CD4-positive, alpha-beta T cell treated with Interleukin-4 for 1 hour (primary cell): ENCODE results near the gene TMEM192.
"Not testable (repeated sequence)": the region's sequence is repeated elsewhere in the genome, so short reads cannot be mapped to it uniquely, and the experiment has no call there.

ENCODE experiments used
- DNase-seq, 2 donors: peaks; one replicate each; pipeline ENCODE4 v3.0.0-alpha.2; 2020 to 2022

The TMEM192 gene

DNA sequence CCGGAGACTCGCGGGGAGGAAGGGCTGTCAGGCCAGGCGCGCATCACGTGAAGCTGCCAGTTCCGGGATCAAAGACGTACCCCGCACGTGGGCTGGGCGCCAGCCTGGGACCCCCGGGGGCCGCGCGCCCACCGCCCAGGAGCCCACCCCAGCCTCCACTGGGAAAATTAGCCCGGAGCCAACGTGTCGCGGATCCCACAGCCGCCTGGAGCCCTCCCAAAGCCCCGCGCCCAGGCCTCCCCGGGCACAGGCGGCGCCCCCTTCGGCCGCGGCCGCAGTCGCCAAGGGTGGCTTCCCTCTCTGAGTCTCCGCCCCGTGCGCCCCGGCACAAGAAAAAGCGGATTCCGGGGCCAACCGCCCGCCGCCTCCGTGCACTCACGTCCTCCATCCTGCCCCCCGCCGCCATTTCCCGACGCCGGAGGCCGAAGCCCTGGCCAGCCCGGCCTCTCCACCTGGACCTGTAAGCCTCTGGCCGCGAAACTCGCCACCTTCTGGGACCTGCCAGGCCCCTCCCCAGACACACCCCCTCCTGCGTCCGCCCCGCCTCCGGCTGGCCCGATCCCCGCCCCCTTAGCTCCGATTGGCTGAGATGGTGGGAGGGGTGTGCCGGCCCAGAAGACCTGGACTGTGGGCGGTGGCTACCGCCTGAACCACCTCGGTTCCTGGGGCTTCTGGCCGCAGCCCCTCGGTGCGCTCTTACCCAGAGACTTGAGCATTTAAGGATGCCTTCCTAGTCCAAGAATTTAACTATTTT, at the start of gene TMEM192:
Gene TMEM192 (minus strand): TSS at position 493 of the 754 bp plus-strand sequence. CDS start 87 bp downstream, at position 406.
- peak; percentile 90 to 93 for DNase-seq

DNA sequence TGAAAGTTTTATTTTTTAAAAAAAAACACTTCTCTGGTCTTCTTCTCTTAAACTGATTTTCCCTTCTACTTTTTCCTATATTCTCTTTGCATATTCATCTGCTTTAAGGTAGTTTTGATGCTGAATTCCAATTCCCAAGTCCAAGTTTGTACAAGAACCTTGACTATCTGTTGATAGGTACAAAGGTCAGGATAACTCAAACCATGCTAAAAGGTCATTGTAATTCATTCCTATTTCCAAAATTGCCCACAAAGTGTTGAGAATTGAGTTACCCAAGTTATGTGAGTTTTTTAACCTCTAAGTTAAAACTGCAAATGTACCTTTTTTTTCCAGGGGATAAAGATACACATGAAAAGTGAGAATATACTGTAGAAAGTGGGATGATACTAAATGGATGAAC, 46.1 kb upstream of the TMEM192 start:
- no peak for DNase-seq

DNA sequence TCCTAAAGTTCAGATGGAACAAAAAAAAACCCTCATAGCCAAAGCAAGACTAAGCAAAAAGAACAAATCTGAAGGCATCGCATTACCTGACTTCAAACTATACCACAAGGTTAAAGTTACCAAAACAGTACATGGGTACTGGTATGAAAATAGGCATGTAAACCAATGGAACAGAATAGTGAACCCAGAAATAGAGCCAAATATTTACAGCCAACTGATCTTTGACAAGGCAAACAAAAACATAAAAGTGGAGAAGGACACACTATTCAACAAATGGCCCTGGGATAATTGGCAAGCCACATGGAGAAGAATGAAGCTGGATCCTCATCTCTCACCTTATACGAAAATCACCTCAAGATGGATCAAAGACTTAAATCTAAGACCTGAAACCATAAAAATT, 44.2 kb upstream of the TMEM192 start:
- no peak for DNase-seq

DNA sequence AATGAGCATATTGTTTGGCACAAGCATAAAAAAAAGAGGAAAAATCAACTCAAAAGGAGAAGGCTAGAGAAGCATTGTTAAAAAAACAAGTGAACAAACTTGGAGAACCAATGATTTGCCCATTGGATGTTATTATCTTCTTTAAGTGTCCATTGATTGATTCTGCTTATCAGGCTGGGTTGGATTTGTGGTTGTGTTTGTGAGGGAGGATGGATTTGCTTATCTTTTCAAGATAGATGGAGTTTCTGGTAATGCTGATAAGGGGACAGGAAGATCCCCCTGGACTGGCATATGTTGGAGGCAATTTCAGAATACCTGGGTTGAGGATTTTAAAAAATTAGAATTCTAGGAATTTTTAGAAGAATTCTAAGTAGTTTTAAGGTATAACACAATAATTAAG, 41.8 kb upstream of the TMEM192 start:
- no peak for DNase-seq

GRCh38 chr4:165152527-165152926, 39.9 kb upstream of the TMEM192 start:
- no peak for DNase-seq

DNA sequence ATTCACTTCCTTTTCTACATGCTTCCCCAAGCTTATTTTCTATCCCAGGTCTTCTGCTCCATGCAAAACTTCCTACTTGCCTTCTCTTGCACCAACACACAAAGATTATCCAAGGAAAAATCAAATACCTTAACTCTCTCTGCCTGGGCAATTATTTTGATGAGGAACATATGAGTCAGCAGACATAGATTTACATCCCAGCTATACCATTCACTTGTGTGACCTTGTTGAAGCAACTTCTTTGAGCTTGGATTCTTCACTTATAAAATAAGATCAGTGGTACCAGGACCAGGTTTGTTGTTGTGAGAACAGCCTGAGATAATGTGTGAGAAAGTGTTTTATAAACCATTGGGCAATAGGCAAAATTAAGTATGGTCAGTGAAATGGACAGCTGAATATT, 39.1 kb upstream of the TMEM192 start:
- no peak for DNase-seq

GRCh38 chr4:165150545-165150944, 37.9 kb upstream of the TMEM192 start:
- DNase-seq, result no peak

DNA sequence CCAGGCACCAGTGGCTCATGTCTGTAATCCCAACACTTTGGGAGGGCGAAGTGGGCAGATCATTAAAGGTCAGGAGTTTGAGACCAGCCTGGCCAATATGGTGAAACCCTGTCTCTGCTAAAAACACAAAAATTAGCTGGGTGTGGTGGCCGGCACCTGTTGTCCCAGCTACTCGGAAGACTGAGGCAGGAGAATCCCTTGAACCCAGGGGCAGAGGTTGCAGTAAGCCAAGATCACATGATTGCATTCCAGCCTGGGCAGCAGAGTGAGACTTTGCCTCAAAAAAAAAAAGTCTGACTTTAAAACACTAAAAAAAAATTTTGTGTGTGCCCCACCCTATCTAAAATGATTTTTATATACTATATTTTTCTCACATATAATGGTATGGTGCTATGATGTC, 26.2 kb upstream of the TMEM192 start:
- DNase-seq, result no peak

GRCh38 chr4:165137205-165137604, 24.5 kb upstream of the TMEM192 start:
- DNase-seq, result no peak

GRCh38 chr4:165136529-165136928, 23.9 kb upstream of the TMEM192 start:
- no peak for DNase-seq

GRCh38 chr4:165133150-165133549, 20.5 kb upstream of the TMEM192 start:
- DNase-seq, result no peak

GRCh38 chr4:165131247-165131832, 18.7 kb upstream of the TMEM192 start:
- peak; percentile 75 to 78 for DNase-seq

GRCh38 chr4:165129924-165130323, 17.3 kb upstream of the TMEM192 start:
- no peak for DNase-seq

DNA sequence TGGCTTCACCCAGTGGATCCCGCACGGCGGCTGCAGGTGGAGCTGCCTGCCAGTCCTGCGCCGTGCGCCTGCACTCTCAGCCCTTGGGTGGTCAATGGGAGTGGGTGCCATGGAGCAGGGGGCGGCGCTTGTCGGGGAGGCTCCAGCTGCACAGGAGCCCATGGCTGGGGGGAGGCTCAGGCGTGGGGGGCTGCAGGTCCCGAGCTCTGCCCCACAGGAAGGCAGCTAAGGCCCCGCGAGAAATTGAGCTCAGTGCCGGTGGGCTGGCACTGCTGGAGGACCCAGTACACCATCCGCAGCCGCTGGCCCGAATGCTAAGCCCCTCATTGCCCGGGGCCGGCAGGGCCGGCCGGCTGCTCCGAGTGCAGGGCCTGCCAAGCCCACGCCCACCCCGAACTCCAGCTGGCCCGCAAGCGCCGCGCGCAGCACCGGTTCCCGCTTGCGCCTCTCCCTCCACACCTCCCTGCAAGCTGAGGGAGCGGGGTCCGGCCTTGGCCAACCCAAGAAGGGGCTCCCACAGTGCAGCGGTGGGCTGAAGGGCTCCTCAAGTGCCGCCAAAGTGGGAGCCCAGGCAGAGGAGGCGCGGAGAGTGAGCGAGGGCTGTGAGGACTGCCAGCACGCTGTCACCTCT, 13.3 kb upstream of the TMEM192 start:
- DNase-seq, result not testable (repeated sequence)

GRCh38 chr4:165124488-165124887, 11.8 kb upstream of the TMEM192 start:
- DNase-seq, result no peak

- DNase-seq, result no peak
These were observed 5.7 kb upstream of the TMEM192 start for GRCh38 chr4:165118256-165118909.

DNA sequence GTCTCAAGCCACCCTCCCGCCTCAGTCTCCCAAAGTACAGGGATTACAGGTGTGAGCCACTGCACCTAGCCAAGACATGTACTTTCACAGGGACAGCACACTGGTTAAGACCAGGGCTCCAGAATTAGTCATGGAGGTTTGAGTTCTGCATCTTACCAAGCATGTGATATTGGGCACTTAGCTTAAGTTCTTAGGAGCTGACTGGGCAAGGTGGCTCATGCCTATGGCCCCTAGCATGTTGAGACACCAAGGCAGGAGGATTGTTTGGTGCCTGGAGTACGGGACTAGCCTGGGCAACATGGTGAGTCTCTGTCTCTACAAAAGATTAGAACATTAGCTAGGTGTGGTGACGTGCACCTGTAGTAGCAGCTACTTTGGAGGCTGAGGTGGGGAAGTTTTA, 2.6 kb upstream of the TMEM192 start:
- no peak for DNase-seq

- DNase-seq, result no peak
These were observed 723 bp downstream of the TMEM192 start for GRCh38 chr4:165111906-165112367.

DNA sequence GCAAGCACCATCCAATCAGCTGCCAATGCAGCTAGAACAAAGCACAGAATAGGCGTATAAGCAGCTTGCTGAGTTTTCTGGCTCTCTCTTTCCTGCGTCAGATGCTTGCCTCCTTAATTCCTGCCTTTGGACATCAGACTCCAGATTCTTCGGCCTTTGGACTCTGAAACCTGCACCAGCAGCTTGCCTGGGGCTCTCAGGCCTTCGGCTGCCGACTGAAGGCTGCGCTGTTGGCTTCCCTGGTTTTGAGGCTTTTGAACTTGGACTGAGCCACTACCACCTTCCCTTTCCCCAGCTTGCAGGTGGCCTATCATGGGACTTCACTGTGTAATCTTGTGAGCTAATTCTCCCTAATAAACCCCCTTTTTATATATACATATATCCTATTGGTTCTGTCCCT, 6.1 kb downstream of the TMEM192 start:
- no peak for DNase-seq

DNA sequence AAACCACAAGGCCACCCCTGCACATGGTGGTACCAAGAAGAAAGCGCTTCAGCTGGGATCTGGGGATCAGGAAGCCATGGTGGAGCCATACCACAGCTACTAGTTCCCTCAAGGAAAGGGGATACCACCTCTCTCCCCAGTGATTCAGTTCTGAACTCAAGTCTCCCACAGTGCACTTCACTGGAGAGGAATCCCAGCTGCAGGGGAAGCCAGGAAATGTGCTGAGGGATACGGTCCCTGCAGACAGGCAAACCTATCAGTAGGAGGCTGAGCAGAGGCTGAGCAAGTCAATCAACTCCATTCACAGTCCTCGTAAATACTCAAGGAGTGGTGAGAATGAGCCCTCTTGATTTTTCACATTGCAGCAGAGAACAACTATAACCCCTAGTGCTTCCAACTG, 11.0 kb downstream of the TMEM192 start:
- no peak for DNase-seq

DNA sequence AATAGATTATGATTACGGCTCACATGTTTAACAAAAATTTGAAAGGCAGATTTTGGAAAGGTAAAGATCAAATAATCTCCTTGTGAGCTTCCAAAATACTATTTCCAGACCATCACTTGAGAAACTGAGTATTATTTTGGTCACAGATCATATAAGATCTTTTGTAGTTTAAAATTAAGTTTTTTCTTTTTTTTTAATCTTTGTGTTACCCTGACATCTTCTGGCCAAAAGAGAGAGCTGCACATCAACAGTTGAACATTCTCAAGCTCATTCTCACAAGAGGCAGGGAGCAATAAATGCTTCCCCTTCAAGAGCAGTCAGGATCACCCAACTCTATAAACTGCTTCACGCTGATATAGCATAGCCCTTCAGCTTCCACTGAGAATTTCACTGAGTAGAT, 15.9 kb downstream of the TMEM192 start:
- peak in 1 of 2 donors; percentile 11 for DNase-seq

GRCh38 chr4:165095291-165095690, 17.4 kb downstream of the TMEM192 start:
- DNase-seq, result no peak

- no peak for DNase-seq
These were observed 17.8 kb downstream of the TMEM192 start for GRCh38 chr4:165094873-165095272.

GRCh38 chr4:165092187-165092586, 20.5 kb downstream of the TMEM192 start:
- DNase-seq, result not testable (repeated sequence)
